A673 (cell line): Measurements from ENCODE around the gene AMOT. TPM values are rescaled to one million over a fixed set of nuclear protein-coding genes. Genes with fewer than 3 reads are reported as not detected.
A peak's percentile ranks its signal among the peaks of the same experiment; 100 is the strongest.

Experiments
- BruUV-seq: library from RNA; stranded (reverse); fragments of 400-500 nt; replicated peaks from 2 replicates; lab custom pipeline; 2021; lab: Mats Ljungman, UMichigan
- CTCF ChIA-PET: fragments of 300-600 bp; sonication (Branson Sonifier 250); formaldehyde crosslinking; loops from one replicate; lab custom pipeline; 2022; ENCODE audit warnings: antibody characterized with exemption; lab: Charles Lee
- POLR2A ChIA-PET: fragments of 300-600 bp; sonication (Branson Sonifier 250); formaldehyde crosslinking; loops from one replicate; lab custom pipeline; 2022; ENCODE audit warnings: antibody characterized with exemption; ENCODE audit not compliant: low non-redundant PET; lab: Charles Lee
- DNase-seq: peaks from one replicate; pipeline ENCODE4 v3.0.0-alpha.2; 2015; ENCODE audit warnings: low spot score
- H3K27ac ChIP-seq: fragments of 200-600 bp; sonication (generic); 2 replicates; pipeline ENCODE4 v1.5.1; 2016; ENCODE audit warnings: mixed run types, low read depth, mild to moderate bottlenecking, mixed read lengths, antibody characterized with exemption, low read length; ENCODE audit not compliant: poor library complexity, severe bottlenecking
- H3K27me3 ChIP-seq: fragments of 200-600 bp; sonication (generic); replicated peaks from 2 replicates; pipeline ENCODE4 v1.6.1; 2017; ENCODE audit warnings: mixed run types, low read depth, mild to moderate bottlenecking, mixed read lengths, antibody characterized with exemption, low read length; ENCODE audit not compliant: insufficient read depth, poor library complexity
- H3K36me3 ChIP-seq: fragments of 200-600 bp; sonication (generic); 2 replicates; pipeline ENCODE4 v1.6.1; 2016; ENCODE audit warnings: mixed run types, mild to moderate bottlenecking, mixed read lengths, antibody characterized with exemption, low read length; ENCODE audit not compliant: insufficient read depth, poor library complexity, severe bottlenecking
- H3K4me1 ChIP-seq: fragments of 200-600 bp; sonication (generic); 2 replicates; pipeline ENCODE4 v1.6.1; 2017; ENCODE audit warnings: mixed run types, mild to moderate bottlenecking, mixed read lengths, antibody characterized with exemption, low read length; ENCODE audit not compliant: insufficient read depth, poor library complexity, severe bottlenecking
- H3K4me3 ChIP-seq: fragments of 200-600 bp; sonication (generic); 2 replicates; pipeline ENCODE4 v1.5.1; 2016; ENCODE audit warnings: low read depth, mixed run types, mild to moderate bottlenecking, mixed read lengths, low read length; ENCODE audit not compliant: poor library complexity, severe bottlenecking
- H3K9me3 ChIP-seq: fragments of 200-600 bp; sonication (generic); 2 replicates; pipeline ENCODE4 v1.6.1; 2016; ENCODE audit warnings: mixed run types, low read depth, mild to moderate bottlenecking, mixed read lengths, antibody characterized with exemption, low read length; ENCODE audit not compliant: poor library complexity, severe bottlenecking
- CTCF ChIP-seq: fragments of 300-800, 200-600 bp; sonication (generic); conservative IDR thresholded peaks from 2 replicates; pipeline ENCODE4 v1.5.1; 2017; ENCODE audit warnings: low read depth, mild to moderate bottlenecking, antibody characterized with exemption, low read length, moderate library complexity, mixed read lengths
- EZH2 ChIP-seq: fragments of 200-600 bp; sonication (generic); IDR thresholded peaks from 2 replicates; pipeline ENCODE4 v1.6.1; 2017; ENCODE audit warnings: borderline replicate concordance, low read depth, mild to moderate bottlenecking, mixed read lengths, antibody characterized with exemption, low read length; ENCODE audit not compliant: poor library complexity, severe bottlenecking
- intact Hi-C: fragments of 100-400 bp; cut with micrococcal nuclease; formaldehyde crosslinking; loops from one replicate; pipeline ENCODE4 v1.10.0; 2022; ENCODE audit not compliant: unreplicated experiment
- total RNA-seq: library from RNA; stranded (reverse); gene quantifications from 2 replicates; pipeline ENCODE4 v1.2.3, GENCODE V29; 2021

Gene AMOT
- total RNA-seq, 1 experiment from 2014 or later = 2.6 TPM

DNA sequence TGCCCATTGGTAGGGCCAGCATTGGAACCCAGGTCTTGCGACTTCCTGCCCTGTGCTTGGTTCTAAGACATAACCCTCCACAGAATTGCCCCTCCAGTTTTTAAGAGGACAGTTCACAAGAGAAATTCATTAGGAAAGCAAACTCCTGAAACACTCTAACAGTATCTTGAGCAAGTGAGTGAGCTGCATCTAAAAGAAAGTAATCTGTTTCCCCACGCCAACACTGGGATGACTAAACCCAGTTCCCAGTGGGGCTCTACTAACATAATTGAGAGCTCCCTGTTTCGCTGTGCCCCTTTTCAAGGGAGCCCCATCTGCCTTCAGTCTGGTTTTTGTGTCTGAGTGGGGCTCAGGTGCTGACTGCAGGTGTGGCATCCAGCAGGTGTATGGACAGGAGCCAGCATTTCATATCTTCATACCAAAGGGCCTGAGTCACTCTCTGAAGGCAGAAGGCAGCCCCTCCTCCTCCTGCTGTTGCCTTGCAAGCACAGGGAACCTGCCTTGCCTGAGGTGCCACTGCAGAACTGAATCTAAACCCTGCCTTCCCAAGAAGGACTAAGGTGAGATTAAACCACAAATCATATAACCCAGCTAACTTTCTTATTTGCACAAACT is 8.0 kb downstream of the AMOT start:
- peak overlapping the region; percentile 83 for H3K27ac ChIP-seq
- H3K36me3 ChIP-seq = no peaks in the 10 kb centered on the region
- POLR2A ChIA-PET = no interaction called here
- H3K27me3 ChIP-seq = no peaks in the 10 kb centered on the region
- no peak for DNase-seq
- H3K9me3 ChIP-seq = no peaks in the 10 kb centered on the region
- H3K4me3 ChIP-seq = no peak overlapping the region
- CTCF ChIA-PET = no interaction called here
- TF ChIP-seq CTCF (no peak), EZH2 (no peak)
- intact Hi-C loops = no loop called here
- no TSS peak for BruUV-seq
- no peaks in the 10 kb centered on the region for H3K4me1 ChIP-seq

DNA sequence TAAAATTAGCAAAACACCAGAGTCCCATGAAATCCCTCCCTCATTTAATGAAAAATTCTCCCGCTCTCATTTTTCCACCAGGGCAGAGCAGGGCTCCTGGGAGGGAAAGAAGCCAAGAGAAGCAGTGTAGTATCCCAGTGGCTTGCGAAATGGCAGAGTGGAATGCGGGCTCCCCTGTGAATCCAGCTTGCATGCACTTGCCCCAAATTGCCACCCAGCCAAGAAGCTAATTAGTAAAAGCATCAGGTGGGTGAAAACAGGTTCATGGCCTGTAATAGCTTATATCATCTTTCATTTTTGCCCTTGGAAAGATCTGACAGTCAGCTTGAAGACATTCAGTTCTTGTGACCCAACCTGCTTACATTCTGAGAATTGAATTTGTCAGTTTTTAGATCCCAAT is 10.1 kb downstream of the AMOT start:
- no TSS peak for BruUV-seq
- intact Hi-C loops = no loop called here
- no peak overlapping the region for H3K4me3 ChIP-seq
- TF ChIP-seq CTCF (no peak), EZH2 (no peak)
- POLR2A ChIA-PET = no interaction called here
- H3K9me3 ChIP-seq = no peaks in the 10 kb centered on the region
- no peak for DNase-seq
- H3K27ac ChIP-seq = no peak overlapping the region
- CTCF ChIA-PET = no interaction called here
- H3K4me1 ChIP-seq = no peaks in the 10 kb centered on the region
- no peaks in the 10 kb centered on the region for H3K36me3 ChIP-seq
- no peaks in the 10 kb centered on the region for H3K27me3 ChIP-seq

DNA sequence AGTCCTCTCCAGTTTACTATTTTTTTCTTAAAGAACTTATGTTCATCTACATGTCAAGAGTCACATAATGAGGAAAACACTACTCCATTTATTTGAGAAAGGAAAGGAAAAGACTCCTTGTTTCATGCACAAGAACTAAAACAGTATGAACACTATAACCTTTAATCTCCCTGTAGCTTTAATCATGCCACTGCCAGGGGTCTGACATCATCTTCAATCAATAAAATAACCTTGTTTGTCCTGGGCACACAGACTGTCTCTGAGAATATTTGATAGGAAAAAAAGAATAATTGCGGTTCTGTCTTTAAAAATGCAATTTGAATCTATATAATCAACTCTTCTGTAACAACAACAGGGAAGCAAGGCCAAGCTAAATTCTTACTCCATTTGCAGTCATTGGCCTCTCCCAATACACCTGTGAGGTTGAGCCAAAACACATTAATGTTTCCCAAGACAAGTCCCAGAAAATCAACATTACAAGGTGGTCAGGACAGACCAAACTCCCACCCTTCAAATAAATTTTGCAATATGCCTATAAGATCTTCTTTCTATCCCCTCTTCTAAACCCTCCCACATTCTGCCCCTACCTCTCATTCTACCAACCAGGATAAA is 13.2 kb downstream of the AMOT start:
- Histone ChIP-seq H3K27ac (no peak overlapping the region), H3K9me3 (no peaks in the 10 kb centered on the region), H3K36me3 (no peaks in the 10 kb centered on the region), H3K27me3 (no peaks in the 10 kb centered on the region), H3K4me1 (no peaks in the 10 kb centered on the region), H3K4me3 (no peak overlapping the region)
- no TSS peak for BruUV-seq
- CTCF ChIA-PET = no interaction called here
- TF ChIP-seq EZH2 (no peak), CTCF (no peak)
- POLR2A ChIA-PET = no interaction called here
- DNase-seq = no peak
- intact Hi-C loops = no loop called here
